SU-DHL-6 (cell line): ENCODE measurements around the gene CIAO3.

Experiments
- H2AFZ ChIP-seq: fragments of 200-600 bp; sonication (generic); 2 replicates; pipeline ENCODE4 v1.6.1; 2014; ENCODE audit warnings: low read depth, mild to moderate bottlenecking, moderate library complexity, mixed read lengths, antibody characterized with exemption, low read length; ENCODE audit not compliant: severe bottlenecking
- H3F3A ChIP-seq: fragments of 200-600 bp; shearing (Covaris generic); 2 replicates; pipeline ENCODE4 v1.6.0; 2016; ENCODE audit warnings: antibody characterized with exemption, mild to moderate bottlenecking; ENCODE audit not compliant: insufficient read depth
- H3K27ac ChIP-seq: fragments of 200-600 bp; sonication (generic); 2 replicates; pipeline ENCODE4 v1.5.1; 2016; ENCODE audit warnings: low read depth, mild to moderate bottlenecking, low read length, moderate library complexity, mixed read lengths
- H3K27me3 ChIP-seq: fragments of 200-600 bp; sonication (generic), shearing (Covaris generic); 2 replicates; pipeline ENCODE4 v1.6.0; 2014; ENCODE audit warnings: mild to moderate bottlenecking, low read length
- H3K36me3 ChIP-seq: fragments of 200-600 bp; sonication (generic); 2 replicates; pipeline ENCODE4 v1.6.1; 2014; ENCODE audit warnings: mild to moderate bottlenecking, low read length, mixed read lengths
- H3K4me2 ChIP-seq: fragments of 300-600, 200-600 bp; shearing (Covaris generic), sonication (generic); 2 replicates; pipeline ENCODE4 v1.6.0; 2014; ENCODE audit warnings: low read length, low read depth, mild to moderate bottlenecking; ENCODE audit not compliant: poor library complexity, severe bottlenecking
- H3K4me3 ChIP-seq: fragments of 200-600 bp; sonication (generic); 2 replicates; pipeline ENCODE4 v1.5.1; 2014; ENCODE audit warnings: antibody characterized with exemption, low read length, mild to moderate bottlenecking, mixed read lengths; ENCODE audit not compliant: insufficient read depth, poor library complexity, severe bottlenecking
- H3K79me2 ChIP-seq: fragments of 200-600 bp; sonication (generic); 2 replicates; pipeline ENCODE4 v1.6.1; 2014; ENCODE audit warnings: mild to moderate bottlenecking, low read length, moderate library complexity; ENCODE audit not compliant: insufficient read depth
- H3K9ac ChIP-seq: fragments of 200-600 bp; sonication (generic); 2 replicates; pipeline ENCODE4 v1.7.0; 2014; ENCODE audit warnings: mild to moderate bottlenecking, low read length
- H3K9me2 ChIP-seq: fragments of 200-600 bp; sonication (generic); replicated peaks from 2 replicates; pipeline ENCODE4 v1.6.1; 2014; ENCODE audit warnings: low read length; ENCODE audit not compliant: insufficient read depth
- H3K9me3 ChIP-seq: fragments of 200-600 bp; sonication (generic); 2 replicates; pipeline ENCODE4 v1.6.1; 2014; ENCODE audit warnings: low read length, mixed read lengths; ENCODE audit not compliant: insufficient read depth
- H4K20me1 ChIP-seq: fragments of 200-600 bp; sonication (generic); 2 replicates; pipeline ENCODE4 v1.6.1; 2014; ENCODE audit warnings: low read depth, mild to moderate bottlenecking, antibody characterized with exemption, low read length, moderate library complexity, mixed read lengths
- EZH2phosphoT487 ChIP-seq: fragments of 200-600 bp; sonication (generic), shearing (Covaris generic); conservative IDR thresholded peaks from 2 replicates; pipeline ENCODE4 v1.6.1; 2018; ENCODE audit warnings: mild to moderate bottlenecking, antibody characterized with exemption, low read length, moderate library complexity, mixed read lengths
- TF ChIP-seq, protein P1 (sequence below): fragments of 200-600 bp; sonication (generic); IDR thresholded peaks from one replicate; pipeline ENCODE4 v1.5.1; 2017; ENCODE audit warnings: antibody characterized with exemption, mild to moderate bottlenecking, low read length, moderate library complexity; ENCODE audit not compliant: insufficient read depth, poor library complexity, severe bottlenecking

CIAO3 gene

DNA sequence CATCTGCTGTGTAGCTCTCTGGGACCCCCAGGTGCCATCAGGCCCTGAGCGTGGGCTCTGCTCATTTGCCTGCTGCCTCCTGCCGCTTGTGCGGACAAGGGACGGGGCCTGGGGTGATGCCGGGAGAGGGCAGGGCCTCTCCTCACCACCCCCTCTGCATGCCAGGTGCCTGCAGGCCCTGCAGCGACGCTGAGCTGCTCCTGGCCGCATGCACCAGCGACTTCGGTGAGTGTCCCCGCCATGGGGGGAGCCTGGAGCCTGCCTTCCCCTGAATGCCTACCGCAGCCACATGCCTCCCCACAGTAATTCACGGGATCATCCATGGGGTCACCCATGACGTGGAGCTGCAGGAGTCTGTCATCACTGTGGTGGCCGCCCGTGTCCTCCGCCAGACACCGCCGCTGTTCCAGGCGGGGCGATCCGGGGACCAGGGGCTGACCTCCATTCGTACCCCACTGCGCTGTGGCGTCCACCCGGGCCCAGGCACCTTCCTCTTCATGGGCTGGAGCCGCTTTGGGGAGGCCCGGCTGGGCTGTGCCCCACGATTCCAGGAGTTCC lies 23.9 kb downstream of the CIAO3 start:
- Histone ChIP-seq H2AFZ (no peak overlapping the region), H3K9me3 (no peaks in the 10 kb centered on the region), H3K79me2 (no peaks in the 10 kb centered on the region), H3K9ac (no peak overlapping the region), H3K4me2 (no peak overlapping the region), H3K9me2 (no peaks in the 10 kb centered on the region), H3K27me3 (no peaks in the 10 kb centered on the region), H3K27ac (no peak overlapping the region), H3K4me3 (no peak overlapping the region), H4K20me1 (no peaks in the 10 kb centered on the region; the same call in 1 of the 2 replicates), H3K36me3 (no peaks in the 10 kb centered on the region), H3F3A (0 out of 2 replicates have a peak, but pooled peaks cover 3% of the 10 kb centered on the region)
- TF ChIP-seq EZH2phosphoT487, result no peak
- TF ChIP-seq, protein P1, sequence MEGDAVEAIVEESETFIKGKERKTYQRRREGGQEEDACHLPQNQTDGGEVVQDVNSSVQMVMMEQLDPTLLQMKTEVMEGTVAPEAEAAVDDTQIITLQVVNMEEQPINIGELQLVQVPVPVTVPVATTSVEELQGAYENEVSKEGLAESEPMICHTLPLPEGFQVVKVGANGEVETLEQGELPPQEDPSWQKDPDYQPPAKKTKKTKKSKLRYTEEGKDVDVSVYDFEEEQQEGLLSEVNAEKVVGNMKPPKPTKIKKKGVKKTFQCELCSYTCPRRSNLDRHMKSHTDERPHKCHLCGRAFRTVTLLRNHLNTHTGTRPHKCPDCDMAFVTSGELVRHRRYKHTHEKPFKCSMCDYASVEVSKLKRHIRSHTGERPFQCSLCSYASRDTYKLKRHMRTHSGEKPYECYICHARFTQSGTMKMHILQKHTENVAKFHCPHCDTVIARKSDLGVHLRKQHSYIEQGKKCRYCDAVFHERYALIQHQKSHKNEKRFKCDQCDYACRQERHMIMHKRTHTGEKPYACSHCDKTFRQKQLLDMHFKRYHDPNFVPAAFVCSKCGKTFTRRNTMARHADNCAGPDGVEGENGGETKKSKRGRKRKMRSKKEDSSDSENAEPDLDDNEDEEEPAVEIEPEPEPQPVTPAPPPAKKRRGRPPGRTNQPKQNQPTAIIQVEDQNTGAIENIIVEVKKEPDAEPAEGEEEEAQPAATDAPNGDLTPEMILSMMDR, result no peak

DNA sequence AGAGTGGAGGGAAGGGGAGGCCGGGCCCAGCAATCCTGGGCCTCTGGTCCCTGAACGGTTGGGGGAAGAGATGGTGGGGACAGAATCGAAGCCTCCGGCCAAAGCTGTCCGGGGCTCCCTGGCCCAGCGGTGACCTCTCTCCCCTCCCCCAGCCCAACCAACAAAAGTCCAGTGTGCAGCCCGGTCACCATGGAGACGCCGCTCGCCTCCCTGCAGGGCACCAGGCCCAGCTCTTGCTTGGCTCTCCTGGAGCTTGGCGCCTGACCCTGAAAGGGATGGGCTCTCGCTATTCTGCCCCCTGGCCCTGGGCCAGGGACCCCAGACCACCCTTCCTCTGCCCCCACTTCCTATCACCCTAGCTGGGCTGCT lies 24.6 kb downstream of the CIAO3 start:
- H3K27me3 ChIP-seq, result no peaks in the 10 kb centered on the region
- H3K9me3 ChIP-seq, result no peaks in the 10 kb centered on the region
- no peaks in the 10 kb centered on the region for H4K20me1 ChIP-seq
- H3K36me3 ChIP-seq, result no peaks in the 10 kb centered on the region
- no peak overlapping the region for H3K4me3 ChIP-seq
- H2AFZ ChIP-seq, result no peak overlapping the region
- 0 out of 2 replicates have a peak, but pooled peaks cover 3% of the 10 kb centered on the region for H3F3A ChIP-seq
- no peak overlapping the region for H3K9ac ChIP-seq
- no peak overlapping the region for H3K4me2 ChIP-seq
- TF ChIP-seq EZH2phosphoT487, result no peak
- TF ChIP-seq, protein P1, result no peak
- H3K79me2 ChIP-seq, result no peaks in the 10 kb centered on the region
- H3K27ac ChIP-seq, result no peak overlapping the region
- H3K9me2 ChIP-seq, result no peaks in the 10 kb centered on the region

DNA sequence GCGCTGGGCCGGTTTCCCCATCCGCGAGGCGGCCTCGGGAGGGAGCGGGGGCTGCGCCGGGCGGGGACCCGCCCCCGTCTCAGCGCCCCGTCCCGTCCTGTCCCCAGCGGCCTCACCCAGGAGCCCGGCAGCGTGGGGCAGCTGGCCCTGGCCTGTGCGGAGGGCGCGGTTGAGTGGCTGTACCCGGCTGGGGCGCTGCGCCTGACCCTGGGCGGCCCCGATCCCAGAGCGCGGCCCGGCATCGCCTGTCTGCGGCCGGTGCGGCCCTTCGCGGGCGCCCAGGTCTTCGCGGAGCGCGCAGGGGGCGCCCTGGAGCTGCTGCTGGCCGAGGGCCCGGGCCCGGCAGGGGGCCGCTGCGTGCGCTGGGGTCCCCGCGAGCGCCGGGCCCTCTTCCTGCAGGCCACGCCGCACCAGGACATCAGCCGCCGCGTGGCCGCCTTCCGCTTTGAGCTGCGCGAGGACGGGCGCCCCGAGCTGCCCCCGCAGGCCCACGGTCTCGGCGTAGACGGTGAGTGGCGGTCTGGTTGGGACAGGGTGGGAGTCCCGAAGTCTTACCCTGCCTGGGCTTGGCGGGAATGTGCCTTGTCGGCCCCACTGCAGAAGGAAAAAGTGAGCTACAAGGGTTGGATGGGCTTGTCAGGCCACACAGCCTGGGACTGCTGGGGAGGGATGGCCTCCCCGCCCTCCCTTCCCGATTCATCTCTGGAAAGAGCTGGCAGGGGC lies 25.2 kb downstream of the CIAO3 start:
- Histone ChIP-seq H3K27ac (no peak overlapping the region), H3K9ac (peak overlapping the region; percentile 35; the same call in 1 of the 2 replicates)
- TF ChIP-seq, protein P1, result no peak
- no peak for TF ChIP-seq EZH2phosphoT487

More for the DNA sequence above, 25.2 kb downstream of the CIAO3 start:
- Histone ChIP-seq H3F3A (0 out of 2 replicates have a peak, but pooled peaks cover 3% of the 10 kb centered on the region), H3K9me2 (no peaks in the 10 kb centered on the region), H4K20me1 (no peaks in the 10 kb centered on the region), H3K9me3 (no peaks in the 10 kb centered on the region), H3K36me3 (no peaks in the 10 kb centered on the region), H3K27me3 (no peaks in the 10 kb centered on the region), H2AFZ (no peak overlapping the region), H3K4me2 (peak overlapping the region; percentile 44), H3K79me2 (no peaks in the 10 kb centered on the region), H3K4me3 (peak overlapping the region; percentile 36)
